ENCODE results near the gene TERB2.
"Not testable (repeated sequence)": the region's sequence is repeated elsewhere in the genome, so short reads cannot be mapped to it uniquely, and the experiment has no call there.

Gene TERB2, protein sequence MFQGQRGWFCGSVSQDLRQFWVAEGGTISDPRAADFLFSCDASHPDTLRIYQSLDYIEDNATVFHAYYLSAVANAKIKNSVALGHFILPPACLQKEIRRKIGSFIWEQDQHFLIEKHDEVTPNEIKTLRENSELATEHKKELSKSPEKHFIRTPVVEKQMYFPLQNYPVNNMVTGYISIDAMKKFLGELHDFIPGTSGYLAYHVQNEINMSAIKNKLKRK

DNA sequence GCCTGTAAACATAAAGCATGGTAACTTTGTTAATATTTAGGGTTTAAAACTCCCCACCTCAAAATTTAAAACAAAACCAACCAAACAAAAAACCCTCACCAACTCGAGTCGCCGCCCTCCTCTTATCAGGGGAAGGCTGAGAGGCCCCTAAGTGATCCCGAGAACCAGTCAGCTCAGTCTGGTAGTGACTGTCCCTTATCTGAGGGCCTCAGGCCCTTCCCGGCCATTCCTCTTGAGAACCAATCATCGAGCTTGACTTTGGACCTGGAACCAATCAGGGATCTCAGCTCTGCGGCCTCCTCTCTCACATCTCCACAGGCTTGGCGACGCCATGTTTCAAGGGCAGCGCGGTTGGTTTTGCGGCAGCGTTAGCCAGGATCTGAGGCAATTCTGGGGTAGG lies at the start of gene TERB2:
Gene TERB2 (plus strand): TSS at position 300 of the 400 bp plus-strand sequence. CDS start 32 bp downstream, at position 332.
- DNase-seq (ENCODE audit: low read depth in 2 of 2): no peak

DNA sequence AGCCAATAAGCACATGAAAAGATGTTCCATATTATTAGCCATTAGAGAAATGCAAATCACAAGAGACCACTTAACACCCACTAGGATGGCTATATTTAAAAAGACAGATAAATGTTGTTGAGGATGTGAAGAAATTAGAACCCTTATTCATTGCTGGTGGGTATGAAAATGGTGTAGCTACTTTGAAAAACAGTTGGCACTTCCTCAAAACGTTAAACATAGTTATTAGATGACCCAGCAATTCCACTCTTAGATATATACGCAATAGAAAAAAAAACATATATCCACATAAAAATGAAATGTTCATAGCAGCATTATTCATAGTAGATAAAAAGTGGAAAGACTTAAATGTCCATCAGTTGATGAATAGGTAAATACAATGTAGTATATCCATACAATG lies 47.1 kb upstream of the TERB2 start:
- no peak for DNase-seq (ENCODE audit: low read depth in 2 of 2)

DNA sequence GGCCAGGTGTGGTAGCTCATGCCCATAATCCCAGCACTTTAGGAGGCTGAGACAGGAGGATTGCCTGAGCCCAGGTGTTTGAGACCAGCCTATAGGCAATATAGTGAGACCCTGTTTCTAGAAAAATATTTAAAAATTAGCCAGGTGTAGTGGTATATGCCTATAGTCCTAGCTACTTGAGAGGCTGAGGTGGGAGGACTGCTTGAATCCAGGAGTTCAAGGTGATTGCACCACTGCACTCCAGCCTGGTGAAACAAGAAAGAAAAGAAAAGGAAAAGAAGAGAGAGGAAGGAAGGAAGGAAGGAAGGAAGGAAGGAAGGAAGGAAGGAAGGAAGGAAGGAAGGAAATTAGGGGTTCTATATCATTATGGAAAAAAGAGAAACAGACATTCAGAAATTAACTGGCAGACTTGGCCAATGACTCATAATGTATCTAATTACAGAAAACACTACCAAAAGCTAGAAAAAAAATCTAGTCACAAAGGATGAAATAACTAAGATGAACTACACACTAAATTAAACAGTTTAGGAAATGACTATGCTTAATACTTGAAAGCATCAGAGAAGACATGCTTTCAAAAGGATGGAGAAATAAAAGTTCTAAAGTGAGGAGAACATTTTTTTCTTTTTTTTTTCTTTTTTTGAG lies 45.4 kb upstream of the TERB2 start:
- DNase-seq (ENCODE audit: low read depth in 2 of 2): no peak

DNA sequence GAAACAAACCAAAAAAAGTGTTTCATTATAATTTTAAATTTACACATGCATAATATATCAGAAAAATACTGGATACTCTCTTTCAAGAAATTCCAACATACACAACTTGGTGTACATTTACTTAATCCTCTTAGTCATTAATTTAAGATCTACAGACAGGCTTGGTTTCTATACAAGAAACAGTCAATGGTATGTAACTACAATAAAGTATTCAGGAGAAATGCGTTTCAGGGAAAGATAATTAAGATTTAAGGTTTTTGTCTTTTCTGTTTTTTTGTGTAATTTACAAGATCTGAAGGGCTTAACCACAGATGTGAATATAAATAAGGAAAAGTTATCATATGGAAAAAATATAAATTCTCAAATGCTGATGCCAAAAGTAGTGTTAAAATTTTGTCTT lies 44.3 kb upstream of the TERB2 start:
- DNase-seq (ENCODE audit: low read depth in 2 of 2): not testable (repeated sequence)

DNA sequence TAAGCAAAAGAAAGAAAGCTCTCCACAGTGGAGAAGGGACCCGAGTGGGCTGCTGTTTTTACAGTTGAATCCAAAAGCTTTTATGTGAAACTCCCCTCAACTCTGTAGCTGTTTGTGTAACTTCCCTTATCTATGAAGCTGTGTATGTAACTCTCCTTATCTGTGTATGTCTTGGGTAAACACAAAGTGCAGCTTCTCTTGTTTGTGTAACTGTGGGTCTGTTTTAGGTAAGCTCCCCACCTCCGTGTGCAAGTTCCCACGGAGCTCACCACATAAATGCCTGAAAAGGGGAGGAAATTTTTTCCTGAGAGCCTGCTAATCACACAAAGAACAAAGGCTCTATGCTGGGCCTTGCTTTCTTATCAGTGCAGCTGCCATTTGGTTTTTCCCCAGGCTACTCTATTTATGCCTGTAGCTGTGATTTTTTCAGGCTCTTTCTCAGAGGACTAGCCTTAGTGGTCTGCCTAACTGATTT lies 43.5 kb upstream of the TERB2 start:
- DNase-seq (ENCODE audit: low read depth in 2 of 2): not testable (repeated sequence)

DNA sequence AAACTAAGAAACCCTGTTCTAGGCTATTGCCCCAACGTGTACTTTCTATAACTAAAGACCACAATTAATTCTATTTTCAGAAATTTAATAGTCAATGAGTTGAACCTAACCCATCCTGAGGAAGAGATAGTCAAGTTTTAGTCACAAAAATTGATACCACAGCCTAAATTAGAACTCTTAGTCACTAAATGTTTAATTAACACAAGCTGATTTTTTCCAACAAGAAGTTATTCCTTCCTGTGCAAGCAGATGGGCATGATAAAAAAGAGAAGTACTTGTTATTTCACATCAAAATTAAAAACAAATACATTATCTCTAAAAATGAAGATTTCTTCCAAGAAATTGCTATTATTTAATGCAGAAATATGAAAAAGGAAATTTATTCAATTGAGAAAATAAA lies 38.4 kb upstream of the TERB2 start:
- no peak for DNase-seq (ENCODE audit: low read depth in 2 of 2)

DNA sequence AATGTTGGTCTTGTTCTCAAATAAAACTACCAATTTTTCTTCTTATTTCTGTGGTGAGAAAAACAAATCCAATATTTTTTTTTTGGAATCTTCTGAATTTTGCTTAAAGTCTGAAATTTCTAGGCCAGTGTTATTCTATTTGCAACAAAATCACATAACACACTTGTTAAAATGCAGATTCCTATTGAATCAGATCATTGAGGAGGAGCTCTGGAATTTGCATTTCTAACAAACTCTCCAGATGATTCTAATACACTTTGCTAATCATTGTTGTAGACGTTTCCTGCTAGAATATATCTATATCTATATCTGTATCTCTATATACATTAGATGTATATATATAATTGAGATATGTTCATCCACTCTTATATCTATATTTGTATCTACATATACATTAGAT lies 27.8 kb upstream of the TERB2 start:
- not testable (repeated sequence) for DNase-seq (ENCODE audit: low read depth in 2 of 2)

DNA sequence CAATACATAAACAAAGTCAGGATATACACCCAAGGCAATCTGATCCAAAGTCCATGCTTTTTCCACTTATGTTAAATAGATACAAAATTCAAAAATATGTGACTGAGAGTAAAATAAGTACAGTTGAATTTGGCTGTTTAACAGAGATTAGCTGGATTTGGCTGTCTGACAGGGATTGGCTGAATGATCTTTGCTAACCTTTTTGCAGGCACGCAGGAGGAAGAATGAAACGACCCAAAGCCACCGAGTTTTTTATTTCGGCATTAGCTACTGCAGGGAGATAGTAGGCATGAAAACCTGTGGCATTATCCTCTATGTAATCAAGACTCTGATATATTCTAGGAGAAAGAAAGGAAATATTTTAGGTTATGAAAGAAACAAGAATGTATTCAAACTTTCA lies 26.2 kb upstream of the TERB2 start:
- DNase-seq (ENCODE audit: low read depth in 2 of 2): not testable (repeated sequence)

DNA sequence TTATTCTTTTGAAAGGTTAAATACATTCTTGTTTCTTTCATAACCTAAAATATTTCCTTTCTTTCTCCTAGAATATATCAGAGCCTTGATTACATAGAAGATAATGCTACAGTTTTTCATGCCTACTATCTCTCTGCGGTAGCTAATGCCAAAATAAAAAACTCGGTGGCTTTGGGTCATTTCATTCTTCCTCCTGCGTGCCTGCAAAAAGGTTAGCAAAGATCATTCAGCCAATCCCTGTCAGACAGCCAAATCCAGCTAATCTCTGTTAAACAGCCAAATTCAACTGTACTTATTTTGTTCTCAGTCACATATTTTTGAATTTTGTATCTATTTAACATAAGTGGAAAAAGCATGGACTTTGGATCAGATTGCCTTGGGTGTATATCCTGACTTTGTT lies 1.8 kb downstream of the TERB2 start:
- DNase-seq (ENCODE audit: low read depth in 2 of 2): not testable (repeated sequence)

DNA sequence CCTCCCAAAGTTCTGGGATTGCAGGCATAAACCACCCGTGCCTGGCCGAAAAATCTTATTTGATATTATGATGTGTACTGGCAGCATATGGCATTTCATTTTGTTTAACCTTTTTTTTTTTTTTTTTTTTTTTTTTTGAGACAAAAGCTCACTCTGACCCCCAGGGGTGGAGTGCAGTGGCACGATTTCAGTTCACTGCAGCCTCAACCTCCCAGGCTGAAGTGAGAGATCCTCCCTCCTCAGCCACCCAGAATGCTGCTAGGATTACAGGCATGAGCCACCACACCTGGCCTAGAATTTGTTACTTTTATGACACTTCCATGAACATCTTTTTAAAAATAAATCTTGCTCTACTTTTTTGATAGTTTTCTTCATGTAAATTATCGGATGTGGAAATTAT lies 12.0 kb downstream of the TERB2 start:
- no peak for DNase-seq (ENCODE audit: low read depth in 2 of 2)

DNA sequence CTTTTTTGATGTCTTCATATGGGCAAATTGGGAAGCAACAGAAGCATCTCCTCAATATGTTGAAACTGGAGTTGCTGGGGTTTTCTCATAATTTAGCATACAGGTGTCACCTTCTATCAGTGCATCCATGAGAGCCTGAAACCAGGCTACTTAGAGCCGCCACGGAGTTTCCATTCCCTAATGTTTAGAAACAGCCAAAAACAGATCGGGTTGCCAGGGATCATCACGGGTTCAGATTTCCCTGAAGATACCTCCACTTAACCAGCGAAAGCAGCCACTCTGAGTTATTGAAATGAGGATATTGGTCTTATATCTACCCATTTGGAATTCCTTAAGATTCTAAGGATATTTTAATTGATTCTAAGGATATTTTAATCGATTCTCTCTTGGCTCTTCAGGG lies 14.5 kb downstream of the TERB2 start:
- no peak for DNase-seq (ENCODE audit: low read depth in 2 of 2)

DNA sequence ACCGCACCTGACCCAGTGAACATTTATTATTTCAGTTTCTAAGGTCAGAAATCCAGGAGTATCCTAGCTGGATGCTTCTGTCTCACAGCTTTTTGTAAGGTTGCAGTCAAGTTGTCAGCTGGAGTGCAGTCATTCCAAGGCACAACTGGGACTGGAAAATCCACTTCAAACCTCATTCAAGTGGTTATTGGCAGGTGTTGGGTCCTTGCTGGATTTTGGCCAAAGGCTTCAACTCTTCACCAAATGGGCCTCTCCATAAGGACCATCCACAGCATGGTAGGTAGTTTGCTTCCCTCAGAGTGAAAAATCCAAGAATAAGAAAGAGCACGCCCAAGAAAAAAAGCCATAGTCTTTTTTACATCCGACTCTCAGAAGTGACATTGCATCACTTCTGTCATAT lies 19.7 kb downstream of the TERB2 start:
- not testable (repeated sequence) for DNase-seq (ENCODE audit: low read depth in 2 of 2)

DNA sequence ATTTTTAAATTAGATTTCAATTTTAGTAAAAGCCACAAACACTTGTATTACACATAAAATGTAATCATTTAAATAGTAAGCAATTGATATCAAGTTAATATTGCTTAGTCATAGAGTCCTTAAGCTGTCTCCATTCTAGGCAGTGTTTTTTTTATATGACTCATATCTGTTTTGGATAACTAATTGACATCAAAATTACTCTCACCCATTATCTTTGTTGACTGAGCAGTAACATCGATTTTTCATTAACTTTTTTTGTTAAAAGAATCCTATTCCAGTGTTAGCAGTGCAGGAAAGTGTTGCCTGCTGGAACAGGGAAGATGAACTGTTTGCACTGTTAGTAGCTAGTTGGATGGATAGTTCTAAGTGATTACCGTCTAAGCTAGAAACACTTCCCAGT lies 21.3 kb downstream of the TERB2 start:
- not testable (repeated sequence) for DNase-seq (ENCODE audit: low read depth in 2 of 2)

DNA sequence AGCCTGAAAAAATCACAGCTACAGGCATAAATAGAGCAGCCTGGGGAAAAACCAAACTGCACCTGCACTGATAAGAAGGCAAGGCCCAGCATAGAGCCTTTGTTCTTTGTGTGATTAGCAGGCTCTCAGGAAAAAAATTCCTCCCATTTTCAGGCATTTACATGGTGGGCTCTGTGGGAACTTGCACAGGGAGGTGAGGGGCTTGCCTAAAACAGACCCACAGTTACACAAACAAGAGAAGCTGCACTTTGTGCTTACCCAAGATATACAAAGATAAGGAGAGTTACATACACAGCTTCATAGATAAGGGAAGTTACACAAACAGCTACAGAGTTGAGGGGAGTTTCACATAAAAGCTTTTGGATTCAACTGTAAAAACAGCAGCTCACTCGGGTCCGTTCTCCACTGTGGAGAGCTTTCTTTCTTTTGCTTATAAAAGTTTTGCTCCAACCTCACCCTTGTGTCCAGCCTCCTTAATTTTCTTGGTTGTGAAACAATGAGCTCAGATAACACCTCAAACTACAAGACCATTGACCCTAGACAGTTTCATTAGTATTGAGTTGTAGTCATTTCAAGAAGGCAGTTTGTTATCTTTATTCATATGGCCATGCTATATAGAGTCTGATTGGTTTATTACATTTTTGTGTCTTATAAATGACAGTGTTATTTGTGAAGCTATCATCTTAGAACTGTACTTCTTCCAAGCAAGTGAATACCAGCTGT lies 23.3 kb downstream of the TERB2 start:
- DNase-seq (ENCODE audit: low read depth in 2 of 2): not testable (repeated sequence)

DNA sequence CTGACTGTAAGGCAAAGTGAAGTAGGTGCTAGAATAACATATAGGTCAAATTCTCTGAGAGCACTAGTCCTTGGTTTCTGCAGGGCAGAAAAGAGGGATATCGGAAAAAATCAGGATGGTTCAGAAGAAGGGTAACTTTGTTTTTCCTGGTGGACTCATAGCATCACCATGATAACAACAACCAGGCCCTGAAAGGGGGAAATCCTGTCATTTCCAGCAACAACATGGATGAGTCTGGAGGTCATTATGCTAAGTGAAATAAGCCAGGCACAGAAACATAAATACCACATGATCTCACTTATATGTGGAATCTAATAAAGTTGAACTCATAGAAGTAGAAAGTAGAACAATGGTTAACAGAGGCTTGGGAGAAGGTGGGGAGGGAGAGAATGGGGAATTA lies 27.7 kb downstream of the TERB2 start:
- not testable (repeated sequence) for DNase-seq (ENCODE audit: low read depth in 2 of 2)

DNA sequence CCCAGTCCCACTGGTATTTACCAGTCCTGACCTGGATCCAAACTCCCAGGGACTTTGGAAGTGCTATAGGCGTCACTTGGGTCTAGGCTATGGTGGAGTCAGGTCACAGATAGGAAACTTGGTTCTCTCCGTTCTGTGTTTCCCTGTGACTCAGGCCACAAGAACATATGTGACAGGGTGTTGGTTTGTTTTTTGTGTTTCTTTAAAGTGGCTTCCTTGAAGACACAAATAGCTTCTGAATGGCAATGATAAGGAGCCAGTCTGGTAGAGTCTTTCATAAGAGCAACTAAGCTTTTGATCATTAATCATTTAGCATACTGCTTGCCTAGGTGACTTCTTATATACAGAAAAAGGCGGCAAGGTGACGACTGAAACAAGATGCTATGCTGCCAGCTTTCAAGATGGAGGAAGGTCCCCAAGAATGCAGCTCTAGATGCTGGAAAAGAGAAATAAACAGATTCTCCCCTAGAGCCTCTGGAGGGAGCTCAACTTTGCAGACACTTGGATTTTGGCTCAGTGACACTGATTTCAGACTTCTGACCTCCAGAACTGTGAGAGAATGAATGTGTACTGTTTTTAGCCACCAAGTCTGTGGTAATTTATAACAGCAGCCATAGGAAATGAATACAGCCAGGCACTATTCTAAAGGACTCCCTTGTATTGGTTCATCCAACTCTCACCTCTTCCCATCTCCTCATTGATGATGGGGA lies 30.0 kb downstream of the TERB2 start:
- DNase-seq (ENCODE audit: low read depth in 2 of 2): not testable (repeated sequence)

DNA sequence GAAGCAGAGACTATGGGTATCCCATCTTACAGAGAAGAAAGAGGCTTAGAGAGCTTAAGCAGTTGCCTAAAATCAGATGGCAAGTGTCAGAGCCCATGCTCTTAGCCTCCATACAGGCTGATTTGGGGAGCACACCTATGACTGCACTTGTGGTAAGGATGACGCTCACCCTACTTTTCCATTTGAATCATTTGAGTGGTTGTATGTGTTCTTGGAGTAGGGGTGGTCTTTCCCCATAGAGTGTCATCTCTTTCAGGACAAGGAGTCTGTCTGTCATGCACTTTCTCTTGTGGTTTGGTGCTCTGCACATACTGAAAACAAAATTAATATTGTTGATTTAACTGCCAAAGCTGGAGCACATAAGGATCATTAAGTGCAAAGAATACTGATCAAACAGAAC lies 31.2 kb downstream of the TERB2 start:
- DNase-seq (ENCODE audit: low read depth in 2 of 2): not testable (repeated sequence)

DNA sequence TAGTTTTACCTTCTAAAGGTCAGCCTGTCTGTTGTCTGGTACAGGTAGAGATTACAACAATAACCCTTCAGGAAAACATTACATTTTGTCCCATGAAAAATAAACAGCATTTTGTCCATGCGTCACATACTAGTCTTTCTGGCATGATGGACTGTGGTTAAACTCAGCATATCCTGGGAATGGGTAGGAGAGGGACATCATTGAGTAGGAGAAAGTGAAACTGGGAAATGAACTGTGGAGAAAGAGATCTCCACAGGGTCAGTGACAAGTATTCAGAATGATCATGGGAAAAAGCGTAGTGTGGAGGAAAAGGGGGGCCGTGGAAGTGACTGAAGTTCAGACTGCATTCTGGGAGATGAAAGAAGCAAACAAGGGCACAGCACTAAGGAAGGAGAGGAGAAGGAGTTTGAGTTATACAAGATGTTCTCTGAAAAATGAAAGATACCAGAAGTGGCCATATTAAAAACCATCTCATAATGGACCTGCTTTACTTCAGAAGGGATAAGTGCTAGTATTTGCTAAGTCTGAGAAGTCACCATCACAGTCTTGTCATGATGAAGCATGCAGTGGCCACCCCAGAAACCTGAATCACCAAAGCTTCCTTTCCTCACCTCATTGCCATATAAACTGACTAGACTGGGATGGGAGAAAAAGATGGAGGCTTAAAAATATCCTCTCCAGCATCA lies 31.8 kb downstream of the TERB2 start:
- not testable (repeated sequence) for DNase-seq (ENCODE audit: low read depth in 2 of 2)

DNA sequence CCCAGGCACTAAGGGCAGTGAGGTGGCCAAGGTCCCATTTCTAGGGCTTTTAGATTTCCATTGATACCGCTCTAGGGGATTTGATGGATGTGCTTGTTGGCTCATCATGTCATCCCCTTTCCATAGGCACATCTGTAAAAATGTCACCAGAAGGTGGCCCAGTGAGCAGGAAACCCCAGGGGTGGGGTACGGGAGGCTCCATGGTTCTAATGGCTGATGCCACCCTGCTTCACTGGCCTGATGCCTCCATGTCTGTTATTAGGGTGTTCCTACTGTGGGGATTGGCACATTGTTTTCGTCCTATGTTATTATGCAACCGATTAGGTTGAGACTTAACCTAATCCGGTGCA lies 32.4 kb downstream of the TERB2 start:
- DNase-seq (ENCODE audit: low read depth in 2 of 2): not testable (repeated sequence)

DNA sequence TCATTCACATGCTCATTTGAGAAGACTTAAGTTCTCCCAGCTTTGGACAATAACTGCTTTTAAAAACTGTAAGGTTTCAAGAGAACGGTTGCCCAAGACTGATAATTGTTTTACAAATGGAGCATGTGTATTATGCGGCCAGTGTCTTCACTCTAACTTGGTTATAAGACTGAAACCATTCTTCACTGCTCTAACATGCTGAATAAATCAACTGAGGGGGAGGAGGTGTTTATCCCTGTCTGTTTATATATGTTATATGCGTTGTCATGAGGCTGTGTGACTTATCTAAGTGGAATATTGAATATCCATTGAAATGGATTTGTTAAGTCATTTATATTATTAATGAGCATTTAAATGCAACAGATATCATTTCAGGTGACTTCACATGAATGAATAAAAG lies 41.1 kb downstream of the TERB2 start:
- DNase-seq (ENCODE audit: low read depth in 2 of 2): not testable (repeated sequence)

DNA sequence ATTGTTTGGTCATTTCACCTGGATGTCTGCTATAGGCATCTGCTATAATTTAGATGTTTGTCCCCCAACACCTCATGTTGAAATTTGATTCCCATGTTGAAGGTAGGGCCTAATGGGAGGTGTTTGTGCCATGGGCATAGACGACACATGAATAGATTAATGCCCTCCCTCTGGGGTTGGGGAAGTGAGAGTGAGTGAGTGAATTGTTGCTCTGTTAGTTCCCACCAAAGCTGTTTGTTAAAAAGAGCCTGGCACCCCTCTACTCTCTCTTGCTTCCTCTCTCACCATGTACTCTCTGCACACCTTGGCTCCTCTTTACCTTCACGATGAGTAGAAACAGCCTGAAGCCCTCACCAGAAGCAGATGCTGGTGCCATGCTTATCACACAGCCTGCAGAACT lies 42.6 kb downstream of the TERB2 start:
- DNase-seq (ENCODE audit: low read depth in 2 of 2): no peak

DNA sequence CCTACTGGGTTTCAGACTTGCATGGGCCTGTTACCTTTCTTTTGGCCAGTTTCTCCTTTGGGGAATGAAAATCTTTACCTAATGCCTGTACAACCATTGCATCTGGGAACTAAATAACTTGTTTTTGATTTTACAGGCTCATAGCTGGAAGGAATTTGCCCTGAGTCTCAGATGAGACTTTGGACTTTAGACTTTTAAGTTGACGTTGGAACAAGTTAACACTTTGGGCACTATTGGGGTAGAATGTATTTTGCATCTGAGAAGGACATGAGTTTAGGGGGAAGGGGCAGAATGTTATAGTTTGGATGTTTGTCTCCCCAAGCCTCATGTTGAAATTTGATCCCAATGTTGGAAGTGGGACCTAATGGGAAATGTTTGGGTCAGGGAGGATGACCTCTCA lies 44.7 kb downstream of the TERB2 start:
- DNase-seq (ENCODE audit: low read depth in 2 of 2): not testable (repeated sequence)

All from fibroblast of skin of left quadriceps (primary cell).